IMR-90 (cell line): ENCODE results near the gene ZNF580. TPM values are rescaled to one million over a fixed set of nuclear protein-coding genes. Genes with fewer than 3 reads are reported as not detected.

Experiments
- ATAC-seq: fragments of 200-7000 bp; cut with Tn5 transposase; 2 replicates; pipeline ENCODE4 v1.9.1; 2020; ENCODE audit warnings: low read depth, mild to moderate bottlenecking, moderate library complexity
- BruUV-seq: library from RNA; stranded (reverse); fragments of 400-500 nt; replicated peaks from 2 replicates; lab custom pipeline; 2021; lab: Mats Ljungman, UMichigan
- CTCF ChIA-PET: fragments of 300-600 bp; formaldehyde crosslinking; extraction: SDS; loops from one replicate; lab custom pipeline; 2021; ENCODE audit warnings: antibody characterized with exemption; lab: Yijun Ruan, JAX
- POLR2A ChIA-PET: fragments of 300-600 bp; sonication (Branson Sonifier 250); formaldehyde crosslinking; loops from one replicate; lab custom pipeline; 2022; ENCODE audit warnings: antibody characterized with exemption; ENCODE audit not compliant: unreplicated experiment; lab: Charles Lee
- DNase-seq: peaks from one replicate; pipeline ENCODE4 v3.0.0; 2013
- H2AFZ ChIP-seq: replicated peaks from 2 replicates; pipeline ENCODE3; 2013; ENCODE audit warnings: low read length, mild to moderate bottlenecking; ENCODE audit not compliant: poor library complexity
- H2AK5ac ChIP-seq: 2 replicates; pipeline ENCODE4 v1.6.1; 2013; ENCODE audit warnings: low read depth, low read length, inconsistent platforms
- H2AK9ac ChIP-seq: replicated peaks from 2 replicates; pipeline ENCODE3; 2013; ENCODE audit warnings: mild to moderate bottlenecking, low read depth, low read length, moderate library complexity; ENCODE audit not compliant: poor library complexity
- H2BK120ac ChIP-seq: 2 replicates; pipeline ENCODE4 v1.6.1; 2013; ENCODE audit warnings: low read depth, low read length, inconsistent platforms
- H2BK15ac ChIP-seq: 3 replicates; pipeline ENCODE4 v1.6.1; 2013; ENCODE audit warnings: low read depth, low read length, inconsistent platforms
- H2BK20ac ChIP-seq: 2 replicates; pipeline ENCODE4 v1.6.1; 2013; ENCODE audit warnings: low read depth, mild to moderate bottlenecking, inconsistent platforms, low read length, moderate library complexity
- H2BK5ac ChIP-seq: 2 replicates; pipeline ENCODE4 v1.6.1; 2013; ENCODE audit warnings: mild to moderate bottlenecking, low read depth, low read length, inconsistent platforms; ENCODE audit not compliant: poor library complexity, severe bottlenecking
- H3K14ac ChIP-seq: replicated peaks from 2 replicates; pipeline ENCODE4 v1.6.1; 2013; ENCODE audit warnings: low read depth, low read length, inconsistent platforms
- H3K18ac ChIP-seq: 2 replicates; pipeline ENCODE4 v1.6.1; 2013; ENCODE audit warnings: low read depth, low read length, control low read depth
- H3K23ac ChIP-seq: 2 replicates; pipeline ENCODE4 v1.6.1; 2013; ENCODE audit warnings: low read depth, low read length, inconsistent platforms
- H3K27ac ChIP-seq: 2 replicates; pipeline ENCODE4 v1.5.1; 2013; ENCODE audit warnings: mild to moderate bottlenecking, control low read depth, low read length; ENCODE audit not compliant: insufficient read depth
- H3K27me3 ChIP-seq: 2 replicates; pipeline ENCODE4 v1.6.1; 2013; ENCODE audit warnings: low read length; ENCODE audit not compliant: control insufficient read depth, insufficient read depth
- H3K36me3 ChIP-seq: 2 replicates; pipeline ENCODE4 v1.6.1; 2013; ENCODE audit warnings: low read length, mixed read lengths; ENCODE audit not compliant: control insufficient read depth, insufficient read depth
- H3K4ac ChIP-seq: 2 replicates; pipeline ENCODE4 v1.6.1; 2013; ENCODE audit warnings: low read depth, low read length, inconsistent platforms
- H3K4me1 ChIP-seq: 2 replicates; pipeline ENCODE4 v1.6.1; 2013; ENCODE audit warnings: low read length, mixed read lengths; ENCODE audit not compliant: control insufficient read depth, insufficient read depth
- H3K4me2 ChIP-seq: 2 replicates; pipeline ENCODE4 v1.6.1; 2013; ENCODE audit warnings: low read depth, mild to moderate bottlenecking, control low read depth, low read length, moderate library complexity
- H3K4me3 ChIP-seq: 2 replicates; pipeline ENCODE4 v1.5.1; 2013; ENCODE audit warnings: low read depth, mild to moderate bottlenecking, control low read depth, low read length, moderate library complexity; ENCODE audit not compliant: insufficient read depth
- H3K56ac ChIP-seq: 2 replicates; pipeline ENCODE4 v1.6.1; 2013; ENCODE audit warnings: low read length, inconsistent platforms; ENCODE audit not compliant: insufficient read depth; ENCODE audit errors: extremely low read depth
- H3K79me1 ChIP-seq, 2 experiments: 2 replicates each; pipeline ENCODE4 v1.6.1; 2013; ENCODE audit warnings: low read length in 2 of 2, inconsistent platforms in 1 of 2, low read depth in 1 of 2
- H3K9ac ChIP-seq: 2 replicates; pipeline ENCODE4 v1.6.1; 2013; ENCODE audit warnings: low read depth, low read length, control low read depth
- H3K9me1 ChIP-seq: 2 replicates; pipeline ENCODE4 v1.6.1; 2013; ENCODE audit warnings: low read length, inconsistent platforms; ENCODE audit not compliant: insufficient read depth
- H3K9me3 ChIP-seq: 2 replicates; pipeline ENCODE4 v1.6.1; 2013; ENCODE audit warnings: low read length; ENCODE audit not compliant: control insufficient read depth, insufficient read depth
- H4K20me1 ChIP-seq: 2 replicates; pipeline ENCODE4 v1.6.1; 2013; ENCODE audit warnings: low read length, inconsistent platforms; ENCODE audit not compliant: insufficient read depth
- H4K5ac ChIP-seq: 2 replicates; pipeline ENCODE4 v1.6.1; 2013; ENCODE audit warnings: mild to moderate bottlenecking, low read depth, low read length, control low read depth
- H4K8ac ChIP-seq, 2 experiments: 2 replicates each; pipeline ENCODE4 v1.6.1; 2013; ENCODE audit warnings: low read depth in 2 of 2, low read length in 2 of 2, control low read depth in 1 of 2, inconsistent platforms in 1 of 2
- H4K91ac ChIP-seq: 2 replicates; pipeline ENCODE4 v1.6.1; 2013; ENCODE audit warnings: low read depth, low read length, inconsistent platforms; ENCODE audit not compliant: insufficient read depth
- BHLHE40 ChIP-seq: fragments of 150-350 bp; IDR thresholded peaks from 2 replicates; pipeline ENCODE4 v1.6.1; 2016; ENCODE audit warnings: mild to moderate bottlenecking, low read depth, low read length
- WGBS, 2 experiments: methylation state at CpG; one replicate each; pipeline versions ENCODE4 v1.1.5 to v1.1.7; 2013; ENCODE audit warnings: missing lambda C conversion rate in 2 of 2; ENCODE audit not compliant: insufficient read length in 1 of 2; ENCODE audit errors: extremely low coverage in 2 of 2; 5-methylcytosine and 5-hydroxymethylcytosine counted together
- dilution Hi-C: fragments of 300-500 bp; cut with HindIII; formaldehyde crosslinking; loops from one replicate; pipeline ENCODE4 v1.14.3; 2018; ENCODE audit warnings: low sequenced_read_pairs; ENCODE audit not compliant: unreplicated experiment
- in situ Hi-C: fragments of 300-500 bp; cut with MboI; formaldehyde crosslinking; loops from 3 replicates; pipeline ENCODE4 v1.14.3; 2019; ENCODE audit warnings: low sequenced_read_pairs, inconsistent platforms, mixed read lengths
- intact Hi-C: fragments of 100-400 bp; cut with micrococcal nuclease; formaldehyde crosslinking; loops from 2 replicates; pipeline ENCODE4 v1.10.0; 2022
- polyA plus RNA-seq, 3 experiments: library from polyadenylated mRNA; depleted of rRNA; stranded (reverse); fragments of >200 nt; gene quantifications; 2 replicates each; pipeline ENCODE4 v1.2.3, GENCODE V29; 2012; ENCODE audit warnings: low replicate concordance in 1 of 3
- total RNA-seq: library from RNA; depleted of rRNA; stranded (reverse); fragments of >200 nt; gene quantifications from 2 replicates; pipeline ENCODE4 v1.2.3, GENCODE V29; 2012

The ZNF580 gene
- total and polyA plus RNA-seq, 2 of the 4 experiments (the other 2 are of a cell fraction) = 1.4 to 36.9 TPM

DNA sequence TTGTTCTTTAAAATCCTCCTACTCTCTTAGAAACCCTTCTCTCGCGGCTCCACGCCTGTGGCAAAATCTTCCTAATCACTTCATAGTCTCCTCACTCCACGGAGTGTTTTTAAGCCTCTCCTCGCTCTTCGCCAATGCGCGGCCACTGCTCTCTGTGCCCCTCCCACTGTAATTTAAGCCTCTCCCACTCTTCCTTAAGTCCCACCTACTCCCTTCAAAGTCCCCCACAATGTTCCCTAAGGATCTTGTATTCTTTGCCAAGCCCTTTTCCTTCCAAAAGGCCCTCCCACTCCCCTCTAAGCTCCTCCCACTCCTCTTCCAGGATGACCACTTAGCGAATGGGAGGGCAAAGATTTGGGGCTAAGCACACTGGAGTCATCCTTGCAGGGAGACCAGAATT is 42.8 kb upstream of the ZNF580 start:
- H3K18ac ChIP-seq = no peak overlapping the region
- no peak overlapping the region for H2BK20ac ChIP-seq
- H2AK9ac ChIP-seq = no peak overlapping the region
- peaks cover 16 to 36% of the 10 kb centered on the region in 2 experiments for H3K79me1 ChIP-seq
- no peaks in the 10 kb centered on the region for H3K9me3 ChIP-seq
- H2BK5ac ChIP-seq = no peak overlapping the region
- no peak overlapping the region for H3K4ac ChIP-seq
- DNase-seq = no peak
- no peak overlapping the region for H3K23ac ChIP-seq
- H3K4me1 ChIP-seq = peaks cover 4% of the 10 kb centered on the region; the same call in 1 of the 2 replicates
- H2AK5ac ChIP-seq = no peak overlapping the region
- no peak overlapping the region for H4K91ac ChIP-seq
- ChIA-PET CTCF (no interaction called here), POLR2A (no interaction called here)
- no peaks in the 10 kb centered on the region for H3K27me3 ChIP-seq
- peaks cover 13% of the 10 kb centered on the region for H3K9me1 ChIP-seq
- in situ Hi-C loops (no loop called here), dilution Hi-C loops (no loop called here), intact Hi-C loops (no loop called here)
- peaks cover 28% of the 10 kb centered on the region for H3K36me3 ChIP-seq
- no peak overlapping the region for H4K5ac ChIP-seq
- H3K4me3 ChIP-seq = no peak overlapping the region
- no peak overlapping the region for H2BK120ac ChIP-seq
- no peak for ATAC-seq
- TF ChIP-seq BHLHE40 = no peak
- H3K14ac ChIP-seq = no peak overlapping the region
- no TSS peak for BruUV-seq
- no peaks in the 10 kb centered on the region for H4K20me1 ChIP-seq
- no peak overlapping the region for H3K56ac ChIP-seq
- WGBS, 2 experiments = 90% methylated on average over 8 of the region's 9 CpGs; no CpG with 5 or more reads in 1 of the 2 experiments
- no peak overlapping the region; a peak in 1 of 4 replicates for H4K8ac ChIP-seq
- H2AFZ ChIP-seq = no peak overlapping the region
- H2BK15ac ChIP-seq = no peak overlapping the region
- no peak overlapping the region for H3K9ac ChIP-seq
- no peak overlapping the region for H3K4me2 ChIP-seq
- no peak overlapping the region for H3K27ac ChIP-seq
